OCI-LY3 (cell line): Measurements from ENCODE around the gene CAMKK1.

ENCODE experiments used
- EZH2phosphoT487 ChIP-seq: fragments of 200-600 bp; shearing (Covaris generic); IDR thresholded peaks from 2 replicates; pipeline ENCODE4 v1.6.1; 2018; ENCODE audit warnings: antibody characterized with exemption, mixed run types, low read depth
- TF ChIP-seq, protein P1 (sequence below): fragments of 200-600, 300-600 bp; sonication (generic); IDR thresholded peaks from 2 replicates; pipeline ENCODE4 v1.5.1; 2014; ENCODE audit warnings: antibody characterized with exemption, low read length, low read depth

DNA sequence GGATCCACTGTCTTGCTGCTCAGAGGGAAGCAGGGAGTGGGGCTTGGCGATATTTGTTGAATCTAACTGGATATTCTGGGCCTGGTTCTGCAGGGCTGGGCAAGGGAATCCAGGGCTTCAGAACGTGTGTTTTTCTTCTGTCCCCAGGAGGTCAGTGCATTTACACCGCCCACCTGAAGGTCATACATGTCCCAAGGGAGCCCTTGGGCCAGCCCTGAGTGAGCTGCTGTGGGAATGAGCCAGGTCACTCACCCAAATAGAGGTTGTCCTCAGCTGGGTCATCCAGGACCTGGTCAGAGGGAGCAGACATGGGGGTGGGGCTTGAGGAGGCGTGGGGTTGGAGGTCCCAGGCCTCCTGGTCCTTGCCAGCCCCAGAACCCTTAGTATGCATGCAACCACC is 10.6 kb downstream of the CAMKK1 start:
- TF ChIP-seq, protein P1, sequence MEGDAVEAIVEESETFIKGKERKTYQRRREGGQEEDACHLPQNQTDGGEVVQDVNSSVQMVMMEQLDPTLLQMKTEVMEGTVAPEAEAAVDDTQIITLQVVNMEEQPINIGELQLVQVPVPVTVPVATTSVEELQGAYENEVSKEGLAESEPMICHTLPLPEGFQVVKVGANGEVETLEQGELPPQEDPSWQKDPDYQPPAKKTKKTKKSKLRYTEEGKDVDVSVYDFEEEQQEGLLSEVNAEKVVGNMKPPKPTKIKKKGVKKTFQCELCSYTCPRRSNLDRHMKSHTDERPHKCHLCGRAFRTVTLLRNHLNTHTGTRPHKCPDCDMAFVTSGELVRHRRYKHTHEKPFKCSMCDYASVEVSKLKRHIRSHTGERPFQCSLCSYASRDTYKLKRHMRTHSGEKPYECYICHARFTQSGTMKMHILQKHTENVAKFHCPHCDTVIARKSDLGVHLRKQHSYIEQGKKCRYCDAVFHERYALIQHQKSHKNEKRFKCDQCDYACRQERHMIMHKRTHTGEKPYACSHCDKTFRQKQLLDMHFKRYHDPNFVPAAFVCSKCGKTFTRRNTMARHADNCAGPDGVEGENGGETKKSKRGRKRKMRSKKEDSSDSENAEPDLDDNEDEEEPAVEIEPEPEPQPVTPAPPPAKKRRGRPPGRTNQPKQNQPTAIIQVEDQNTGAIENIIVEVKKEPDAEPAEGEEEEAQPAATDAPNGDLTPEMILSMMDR, result no peak
- TF ChIP-seq EZH2phosphoT487, result no peak
